ENCODE data around the gene INCA1.

Gene INCA1

GRCh38 chr17:4971826-4972225, 25.5 kb downstream of the INCA1 start:
- DNase-seq (ENCODE audit: low read depth in 3 of 3): no peak

- DNase-seq (ENCODE audit: low read depth in 3 of 3): no peak
Measured at GRCh38 chr17:4970273-4970672, 27.0 kb downstream of the INCA1 start.

GRCh38 chr17:4969551-4970173, 27.7 kb downstream of the INCA1 start:
- no peak for DNase-seq (ENCODE audit: low read depth in 3 of 3)

GRCh38 chr17:4969047-4969550, 28.2 kb downstream of the INCA1 start:
- DNase-seq (ENCODE audit: low read depth in 3 of 3): peak in 2 of 3 experiments; percentile 23 to 33

GRCh38 chr17:4968486-4969046, 28.8 kb downstream of the INCA1 start:
- peak in 1 of 3 experiments; percentile 33 for DNase-seq (ENCODE audit: low read depth in 3 of 3)

- peak; percentile 85 to 87 (median 85) for DNase-seq (ENCODE audit: low read depth in 3 of 3)
Measured at GRCh38 chr17:4967539-4968485, 29.5 kb downstream of the INCA1 start, which contains the start of gene SPAG7. TSS of gene SPAG7 (minus strand) at chr17:4967817. CDS start at chr17:4967804, 13 bp downstream.

GRCh38 chr17:4966844-4967538, 30.3 kb downstream of the INCA1 start:
- DNase-seq (ENCODE audit: low read depth in 3 of 3): peak; percentile 76 to 90 (median 76)

- no peak for DNase-seq (ENCODE audit: low read depth in 3 of 3)
Measured at GRCh38 chr17:4965311-4965986, 31.9 kb downstream of the INCA1 start.

GRCh38 chr17:4960279-4960922, 36.9 kb downstream of the INCA1 start:
- no peak for DNase-seq (ENCODE audit: low read depth in 3 of 3)

GRCh38 chr17:4959261-4959965, 37.9 kb downstream of the INCA1 start:
- no peak for DNase-seq (ENCODE audit: low read depth in 3 of 3)

- no peak for DNase-seq (ENCODE audit: low read depth in 3 of 3)
Measured at GRCh38 chr17:4958102-4958501, 39.2 kb downstream of the INCA1 start.

- no peak for DNase-seq (ENCODE audit: low read depth in 3 of 3)
Measured at GRCh38 chr17:4956493-4957061, 40.7 kb downstream of the INCA1 start.

- DNase-seq (ENCODE audit: low read depth in 3 of 3): no peak
Measured at GRCh38 chr17:4955091-4955490, 42.2 kb downstream of the INCA1 start.

- DNase-seq (ENCODE audit: low read depth in 3 of 3): no peak
Measured at GRCh38 chr17:4953451-4953961, 43.8 kb downstream of the INCA1 start.

- DNase-seq (ENCODE audit: low read depth in 3 of 3): no peak
Measured at GRCh38 chr17:4951486-4951885, 45.8 kb downstream of the INCA1 start.

- DNase-seq (ENCODE audit: low read depth in 3 of 3): no peak
Measured at GRCh38 chr17:4950746-4951204, 46.5 kb downstream of the INCA1 start, which contains the start of gene ENO3. TSS of gene ENO3 (plus strand) at chr17:4951119. CDS start at chr17:4951830, 711 bp downstream.

GRCh38 chr17:4950075-4950745, 47.1 kb downstream of the INCA1 start:
- peak in 1 of 3 experiments; percentile 61 for DNase-seq (ENCODE audit: low read depth in 3 of 3)

GRCh38 chr17:4949321-4950074, 47.8 kb downstream of the INCA1 start:
- peak; percentile 60 to 72 (median 65) for DNase-seq (ENCODE audit: low read depth in 3 of 3)
